ENCODE measurements around the gene ERI3.

The ERI3 gene

DNA sequence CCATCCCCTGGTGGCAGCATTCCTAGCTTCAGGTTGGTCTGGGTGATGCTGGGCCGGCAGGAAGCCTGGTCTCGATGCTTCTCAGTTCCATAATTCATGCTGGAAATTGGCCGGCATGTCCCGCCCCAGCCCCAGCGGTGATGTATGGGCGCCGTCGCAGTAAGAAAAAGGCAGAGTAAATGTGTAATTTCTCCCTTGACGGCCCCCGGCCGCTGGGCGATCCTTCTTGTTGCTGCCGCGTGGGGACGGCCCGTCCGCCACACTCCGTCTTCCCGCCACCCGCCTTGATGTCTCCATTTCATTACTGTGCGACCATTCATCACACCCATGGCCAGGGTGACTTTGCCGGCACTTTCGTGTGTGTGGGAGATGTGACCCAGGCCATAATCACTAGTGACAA lies 133.3 kb downstream of the ERI3 start:
- no peaks in the 10 kb centered on the region for H3K4me1 ChIP-seq (ENCODE audit: control insufficient read depth, insufficient read depth, low read length)
- H3K27me3 ChIP-seq (ENCODE audit: control insufficient read depth, insufficient read depth, low read length) = no peaks in the 10 kb centered on the region
- H3K9me3 ChIP-seq (ENCODE audit: control insufficient read depth, insufficient read depth, low read length) = no peaks in the 10 kb centered on the region
- no peak for DNase-seq (ENCODE audit: low read depth, low spot score)
- no peak overlapping the region for H3K27ac ChIP-seq (ENCODE audit: low read length)
- WGBS (ENCODE audit: insufficient coverage, insufficient read length) = no CpG with 5 or more reads among the region's 23 CpGs
- no peak overlapping the region for H3K4me3 ChIP-seq (ENCODE audit: low read length)
- H3K36me3 ChIP-seq (ENCODE audit: control insufficient read depth, insufficient read depth, low read length) = peaks cover 32% of the 10 kb centered on the region

GRCh38 chr1:44220755-44221154 lies 134.3 kb downstream of the ERI3 start:
- no peak overlapping the region for H3K4me3 ChIP-seq (ENCODE audit: low read length)
- no peaks in the 10 kb centered on the region for H3K9me3 ChIP-seq (ENCODE audit: control insufficient read depth, insufficient read depth, low read length)
- H3K27me3 ChIP-seq (ENCODE audit: control insufficient read depth, insufficient read depth, low read length) = no peaks in the 10 kb centered on the region
- WGBS (ENCODE audit: insufficient coverage, insufficient read length) = no CpG with 5 or more reads among the region's 10 CpGs
- H3K36me3 ChIP-seq (ENCODE audit: control insufficient read depth, insufficient read depth, low read length) = peaks cover 33% of the 10 kb centered on the region
- DNase-seq (ENCODE audit: low read depth, low spot score) = no peak
- no peaks in the 10 kb centered on the region for H3K4me1 ChIP-seq (ENCODE audit: control insufficient read depth, insufficient read depth, low read length)
- no peak overlapping the region for H3K27ac ChIP-seq (ENCODE audit: low read length)

GRCh38 chr1:44220001-44220751 lies 134.9 kb downstream of the ERI3 start:
- no peaks in the 10 kb centered on the region for H3K27me3 ChIP-seq (ENCODE audit: control insufficient read depth, insufficient read depth, low read length)
- no CpG with 5 or more reads among the region's 31 CpGs for whole genome bisulfite sequencing (ENCODE audit: insufficient coverage, insufficient read length)
- no peak for DNase-seq (ENCODE audit: low read depth, low spot score)
- H3K27ac ChIP-seq (ENCODE audit: low read length) = no peak overlapping the region
- peaks cover 35% of the 10 kb centered on the region for H3K36me3 ChIP-seq (ENCODE audit: control insufficient read depth, insufficient read depth, low read length)
- no peaks in the 10 kb centered on the region for H3K4me1 ChIP-seq (ENCODE audit: control insufficient read depth, insufficient read depth, low read length)
- no peaks in the 10 kb centered on the region for H3K9me3 ChIP-seq (ENCODE audit: control insufficient read depth, insufficient read depth, low read length)
- no peak overlapping the region for H3K4me3 ChIP-seq (ENCODE audit: low read length)

DNA sequence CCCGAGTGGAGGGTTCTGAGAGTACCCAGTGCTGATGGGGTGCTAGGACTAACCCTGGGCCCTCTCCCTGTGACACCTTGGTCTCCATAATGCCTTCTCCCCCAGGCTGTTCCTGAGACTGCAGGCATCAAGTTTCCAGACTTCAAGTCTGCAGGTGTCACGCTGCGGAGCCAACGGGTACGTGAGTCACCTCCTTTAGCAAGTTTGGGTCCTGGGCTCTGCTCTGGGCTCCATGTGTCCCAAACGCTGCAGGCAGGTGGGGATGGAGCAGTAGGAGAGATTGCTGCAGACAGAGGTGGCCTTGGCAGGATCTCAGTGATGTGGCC lies 135.8 kb downstream of the ERI3 start:
- H3K36me3 ChIP-seq (ENCODE audit: control insufficient read depth, insufficient read depth, low read length) = peaks cover 37% of the 10 kb centered on the region
- no peak for DNase-seq (ENCODE audit: low read depth, low spot score)
- no peaks in the 10 kb centered on the region for H3K4me1 ChIP-seq (ENCODE audit: control insufficient read depth, insufficient read depth, low read length)
- no peak overlapping the region for H3K27ac ChIP-seq (ENCODE audit: low read length)
- no peak overlapping the region for H3K4me3 ChIP-seq (ENCODE audit: low read length)
- no CpG with 5 or more reads among the region's 6 CpGs for WGBS (ENCODE audit: insufficient coverage, insufficient read length)
- no peaks in the 10 kb centered on the region for H3K27me3 ChIP-seq (ENCODE audit: control insufficient read depth, insufficient read depth, low read length)
- no peaks in the 10 kb centered on the region for H3K9me3 ChIP-seq (ENCODE audit: control insufficient read depth, insufficient read depth, low read length)

- no CpG with 5 or more reads among the region's 24 CpGs for WGBS (ENCODE audit: insufficient coverage, insufficient read length)
- H3K4me1 ChIP-seq (ENCODE audit: control insufficient read depth, insufficient read depth, low read length) = 0 out of 2 replicates have a peak, but pooled peaks cover 2% of the 10 kb centered on the region
- peaks cover 37% of the 10 kb centered on the region for H3K36me3 ChIP-seq (ENCODE audit: control insufficient read depth, insufficient read depth, low read length)
- no peak overlapping the region for H3K4me3 ChIP-seq (ENCODE audit: low read length)
- no peak for DNase-seq (ENCODE audit: low read depth, low spot score)
- no peak overlapping the region for H3K27ac ChIP-seq (ENCODE audit: low read length)
- H3K27me3 ChIP-seq (ENCODE audit: control insufficient read depth, insufficient read depth, low read length) = no peaks in the 10 kb centered on the region
- H3K9me3 ChIP-seq (ENCODE audit: control insufficient read depth, insufficient read depth, low read length) = no peaks in the 10 kb centered on the region
Measured at GRCh38 chr1:44218503-44219300, 136.4 kb downstream of the ERI3 start.

DNA sequence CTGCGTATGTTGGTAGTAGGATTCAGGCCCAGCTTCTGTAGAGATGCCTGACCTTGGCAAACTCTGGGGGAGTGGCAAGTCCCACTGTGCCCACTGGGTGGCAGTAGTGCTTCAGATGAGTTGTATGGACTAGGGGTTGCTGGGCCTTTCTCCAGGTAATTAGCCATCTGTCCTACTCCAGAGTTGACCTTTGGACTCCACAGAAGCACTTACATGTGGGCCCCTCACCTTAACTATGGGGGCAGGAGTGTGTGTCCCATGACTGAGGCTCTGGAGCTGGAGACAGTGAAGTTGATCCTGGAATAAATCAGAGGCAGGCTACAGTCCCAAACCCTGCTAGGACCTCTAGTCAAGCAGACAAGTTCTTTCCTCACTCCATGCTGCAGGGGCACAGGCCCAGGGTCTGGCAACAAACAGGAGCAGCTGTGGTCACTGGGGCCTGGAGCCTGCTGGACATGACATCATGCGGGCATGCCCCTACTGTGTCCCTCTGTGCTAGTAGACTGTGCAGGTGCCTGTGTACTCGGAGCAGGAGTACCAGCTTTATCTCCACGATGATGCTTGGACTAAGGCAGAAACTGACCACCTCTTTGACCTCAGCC lies 137.1 kb downstream of the ERI3 start:
- no CpG with 5 or more reads among the region's 4 CpGs for WGBS (ENCODE audit: insufficient coverage, insufficient read length)
- H3K4me1 ChIP-seq (ENCODE audit: control insufficient read depth, insufficient read depth, low read length) = 0 out of 2 replicates have a peak, but pooled peaks cover 2% of the 10 kb centered on the region
- DNase-seq (ENCODE audit: low read depth, low spot score) = peak; percentile 63
- H3K9me3 ChIP-seq (ENCODE audit: control insufficient read depth, insufficient read depth, low read length) = no peaks in the 10 kb centered on the region
- H3K27me3 ChIP-seq (ENCODE audit: control insufficient read depth, insufficient read depth, low read length) = no peaks in the 10 kb centered on the region
- peaks cover 37% of the 10 kb centered on the region for H3K36me3 ChIP-seq (ENCODE audit: control insufficient read depth, insufficient read depth, low read length)
- H3K27ac ChIP-seq (ENCODE audit: low read length) = no peak overlapping the region
- H3K4me3 ChIP-seq (ENCODE audit: low read length) = no peak overlapping the region

- H3K36me3 ChIP-seq (ENCODE audit: control insufficient read depth, insufficient read depth, low read length) = peaks cover 9% of the 10 kb centered on the region
- no peaks in the 10 kb centered on the region for H3K9me3 ChIP-seq (ENCODE audit: control insufficient read depth, insufficient read depth, low read length)
- DNase-seq (ENCODE audit: low read depth, low spot score) = peak; percentile 57
- 0 out of 2 replicates have a peak, but pooled peaks cover 2% of the 10 kb centered on the region for H3K4me1 ChIP-seq (ENCODE audit: control insufficient read depth, insufficient read depth, low read length)
- WGBS (ENCODE audit: insufficient coverage, insufficient read length) = no CpG with 5 or more reads among the region's 44 CpGs
- no peaks in the 10 kb centered on the region; the same call in 1 of the 2 replicates for H3K27me3 ChIP-seq (ENCODE audit: control insufficient read depth, insufficient read depth, low read length)
- peak within 1 kb of the TSS; percentile 87 for H3K4me3 ChIP-seq (ENCODE audit: low read length)
- no peak within 1 kb of the TSS for H3K27ac ChIP-seq (ENCODE audit: low read length)
Measured at GRCh38 chr1:44213222-44214112, 141.6 kb downstream of the ERI3 start, which contains the start of gene DMAP1. Gene DMAP1, plus strand, starts transcription at chr1:44213471. Its CDS starts 283 bp downstream, at chr1:44213754.

DNA sequence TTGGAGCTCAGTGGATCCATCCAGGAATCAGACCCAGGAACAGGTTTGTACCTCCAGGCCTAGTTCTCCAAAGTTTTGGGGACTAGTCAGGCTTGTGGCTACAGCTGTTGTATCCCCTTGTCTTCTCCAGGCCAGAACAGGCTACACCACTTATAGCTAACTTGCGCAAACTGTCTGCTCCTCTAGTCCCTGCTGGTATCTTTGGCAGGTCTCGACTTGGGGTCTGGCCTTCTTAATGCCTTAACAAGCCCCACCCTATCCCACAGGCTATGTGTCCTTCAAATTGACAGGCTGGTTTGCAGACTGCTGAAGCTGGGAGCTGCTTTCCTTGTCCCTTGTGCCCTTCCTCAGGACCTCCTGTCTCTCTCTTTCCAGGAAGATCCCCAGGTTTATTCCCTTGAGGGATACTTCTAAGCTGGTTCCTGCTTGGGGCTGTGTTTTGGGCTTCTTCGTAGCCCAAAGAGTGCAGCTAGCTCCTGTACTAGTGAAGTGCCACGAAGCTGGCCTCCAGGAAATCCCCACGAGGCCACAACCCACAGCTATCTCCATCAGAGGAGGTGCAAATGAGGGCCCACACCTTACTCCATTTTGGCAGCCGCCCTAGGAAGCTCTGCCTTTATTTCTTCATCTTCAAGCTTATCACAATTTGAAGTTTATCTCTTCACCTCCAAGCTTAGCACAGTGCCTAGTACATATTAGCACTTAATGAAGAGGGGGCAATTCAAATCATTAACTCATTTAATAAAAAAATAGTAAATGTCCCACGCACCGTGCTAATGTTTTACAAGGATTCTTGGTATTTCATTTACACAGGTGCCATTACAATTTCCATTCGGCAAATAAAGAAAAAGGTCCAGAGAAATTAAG lies 142.5 kb downstream of the ERI3 start:
- Histone ChIP-seq H3K9me3 (ENCODE audit: control insufficient read depth, insufficient read depth, low read length) (no peaks in the 10 kb centered on the region), H3K4me3 (ENCODE audit: low read length) (peak overlapping the region; percentile 87; the same call in 1 of the 2 replicates), H3K4me1 (ENCODE audit: control insufficient read depth, insufficient read depth, low read length) (0 out of 2 replicates have a peak, but pooled peaks cover 2% of the 10 kb centered on the region), H3K27ac (ENCODE audit: low read length) (no peak overlapping the region), H3K36me3 (ENCODE audit: control insufficient read depth, insufficient read depth, low read length) (peaks cover 5% of the 10 kb centered on the region), H3K27me3 (ENCODE audit: control insufficient read depth, insufficient read depth, low read length) (no peaks in the 10 kb centered on the region; the same call in 1 of the 2 replicates)
- DNase-seq (ENCODE audit: low read depth, low spot score) = no peak
- no CpG with 5 or more reads among the region's 9 CpGs for WGBS (ENCODE audit: insufficient coverage, insufficient read length)

DNA sequence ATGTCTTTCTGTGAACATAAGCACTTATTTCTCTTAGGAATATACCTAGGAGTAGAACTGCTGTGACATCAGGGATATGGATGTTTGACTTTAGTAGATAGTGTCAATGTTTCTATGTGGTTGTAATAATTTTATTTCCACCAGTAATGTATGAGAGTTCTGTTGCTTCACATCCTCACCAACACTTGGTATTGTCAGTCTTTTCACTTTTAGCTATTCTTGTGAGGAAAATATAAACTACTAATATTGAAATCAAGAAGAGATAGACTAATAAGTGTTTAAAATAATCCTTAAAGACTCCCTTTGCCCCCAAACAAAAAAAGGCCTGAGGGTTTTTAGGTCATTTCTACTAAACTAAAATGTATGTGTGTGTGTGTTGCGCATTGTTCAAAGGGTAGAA lies 144.5 kb downstream of the ERI3 start:
- DNase-seq (ENCODE audit: low read depth, low spot score) = no peak
- no CpG with 5 or more reads among the region's 1 CpG for WGBS (ENCODE audit: insufficient coverage, insufficient read length)
- Histone ChIP-seq H3K36me3 (ENCODE audit: control insufficient read depth, insufficient read depth, low read length) (peaks cover 3% of the 10 kb centered on the region), H3K9me3 (ENCODE audit: control insufficient read depth, insufficient read depth, low read length) (no peaks in the 10 kb centered on the region), H3K27me3 (ENCODE audit: control insufficient read depth, insufficient read depth, low read length) (no peaks in the 10 kb centered on the region; the same call in 1 of the 2 replicates), H3K4me3 (ENCODE audit: low read length) (no peak overlapping the region), H3K27ac (ENCODE audit: low read length) (no peak overlapping the region), H3K4me1 (ENCODE audit: control insufficient read depth, insufficient read depth, low read length) (0 out of 2 replicates have a peak, but pooled peaks cover 2% of the 10 kb centered on the region)

Measured in iPS DF 6.9 (cell line).